Activated CD8-positive, alpha-beta memory T cell treated with anti-CD3 and anti-CD28 coated beads, Interleukin-2, amount 50 U/mL, for 24 hours (primary cell): ENCODE results near the gene TSPY10.
"Not testable (repeated sequence)": the region's sequence is repeated elsewhere in the genome, so short reads cannot be mapped to it uniquely, and the experiment has no call there.

Source experiments
- DNase-seq: peaks from one replicate; pipeline ENCODE4 v3.0.0-alpha.2; 2020; ENCODE audit errors: extremely low read depth

Gene TSPY10

GRCh38 chrY:9527580-9527979 is at the start of gene TSPY10:
TSS of gene TSPY10 (plus strand) at chrY:9527880. CDS start at chrY:9527926, 46 bp downstream.
- DNase-seq = not testable (repeated sequence)

GRCh38 chrY:9486967-9487366 is 40.7 kb upstream of the TSPY10 start, which contains the start of gene TSPY9:
TSS of gene TSPY9 (plus strand) at chrY:9487267. CDS start at chrY:9487313, 46 bp downstream.
- not testable (repeated sequence) for DNase-seq

- DNase-seq = not testable (repeated sequence)
Measured at GRCh38 chrY:9504396-9504795, 23.3 kb upstream of the TSPY10 start.

- not testable (repeated sequence) for DNase-seq
Measured at GRCh38 chrY:9516287-9516686, 11.4 kb upstream of the TSPY10 start.
